ENCODE data around the gene APOL5. TPM values are rescaled to one million over a fixed set of nuclear protein-coding genes. Genes with fewer than 3 reads are reported as not detected.

Gene APOL5
- total and polyA plus RNA-seq, 9 of the 15 experiments (the other 6 are each of a cell fraction or from before 2014, with no cell fraction given): not detected

- no peaks in the 10 kb centered on the region for H3K9me1 ChIP-seq (ENCODE audit: control insufficient read depth, insufficient read depth, low read length)
- H3K9ac ChIP-seq (ENCODE audit: insufficient read depth in 1 of 2, low read depth in 2 of 2, low read length in 2 of 2): no peak overlapping the region
- peaks cover 2% of the 10 kb centered on the region; the same call in 2 of the 3 replicates for H3K36me3 ChIP-seq (ENCODE audit: control insufficient read depth, insufficient read depth, low read length)
- no peak overlapping the region for H3K4me3 ChIP-seq
- H3K27me3 ChIP-seq (ENCODE audit: control insufficient read depth in 2 of 2, insufficient read depth in 2 of 2, low read length in 2 of 2): no peaks in the 10 kb centered on the region
- ChIA-PET CTCF (ENCODE audit: low intra/inter-chr PET ratio) (interaction anchor here (0.7 to 1.1 kb wide), 2 partner anchors 11 to 160 kb away, joined by 3 read pairs; no protein-coding TSS in a partner anchor), POLR2A (no interaction called here)
- no peak overlapping the region for H3K27ac ChIP-seq (ENCODE audit: extremely low read depth, low read depth, low read length)
- no peak for FAIRE-seq
- intact Hi-C loops (cut with micrococcal nuclease) (no loop called here), in situ Hi-C loops (cut with MboI) (no loop called here)
- DNase-seq (ENCODE audit: extremely low read depth in 1 of 4, low spot score in 3 of 4): peak in 1 of 4 experiments; percentile 8
- no peaks in the 10 kb centered on the region for H3K79me2 ChIP-seq (ENCODE audit: control insufficient read depth, insufficient read depth, low read length)
- no peak for TF ChIP-seq VEZF1 (CRISPR knock-in tag; IDR thresholded peaks at IDR 0.05)
- TF ChIP-seq CTCF (IDR thresholded peaks at IDR 0.05 in 2 of 3, conservative IDR thresholded peaks at IDR 0.05 in 1 of 3; ENCODE audit: insufficient read depth in 2 of 3, low read depth in 1 of 3, low read length in 3 of 3): peak in 2 of 3 experiments; percentile 25 to 38; a peak in 3 of 6 replicates
- peak in 1 of 2 experiments; percentile 26; a peak in 1 of 4 replicates for TF ChIP-seq RAD21 (CRISPR knock-in tag; conservative IDR thresholded peaks at IDR 0.05 in 1 of 2, IDR thresholded peaks at IDR 0.05 in 1 of 2)
- BruUV-seq (replicated peaks): no TSS peak
- no peak overlapping the region for H2AFZ ChIP-seq (ENCODE audit: low read depth, low read length)
- no peaks in the 10 kb centered on the region for H3K9me3 ChIP-seq (replicated peaks; ENCODE audit: control insufficient read depth, insufficient read depth, low read depth, low read length)
- no peak for ATAC-seq
- H3K4me2 ChIP-seq (ENCODE audit: insufficient read depth, low read length): no peak overlapping the region
- 100% methylated on average over 1 of the region's 1 CpG for WGBS (ENCODE audit: insufficient coverage, low coverage, missing lambda C conversion rate)
- no peaks in the 10 kb centered on the region for H3K4me1 ChIP-seq (replicated peaks in 1 of 2; ENCODE audit: control insufficient read depth in 2 of 2, insufficient read depth in 2 of 2, low read length in 2 of 2)
- no peaks in the 10 kb centered on the region for H4K20me1 ChIP-seq (replicated peaks; ENCODE audit: control insufficient read depth, insufficient read depth, low read length)
These were observed 43.4 kb downstream of the APOL5 start for GRCh38 chr22:35761037-35761436.
